ENCODE data around the gene USO1.

- TF ChIP-seq EZH2 (IDR thresholded peaks at IDR 0.05; ENCODE audit: borderline replicate concordance, low read length) (no peak), CTCF (conservative IDR thresholded peaks at IDR 0.05 in 1 of 2, IDR thresholded peaks at IDR 0.05 in 1 of 2; ENCODE audit: extremely low read depth in 1 of 2, insufficient read depth in 1 of 2, low read depth in 1 of 2, low read length in 2 of 2) (no peak)
These were observed 45.9 kb upstream of the USO1 start for GRCh38 chr4:75678473-75678872.
